ENCODE results near the gene TAX1BP1. TPM values are rescaled to one million over a fixed set of nuclear protein-coding genes. Genes with fewer than 3 reads are reported as not detected.

The TAX1BP1 gene
- total RNA-seq, 1 donor from 2014 or later = 83.6 TPM

GRCh38 chr7:27774717-27775328, 34.9 kb downstream of the TAX1BP1 start:
- H3K27me3 ChIP-seq (ENCODE audit: control insufficient read depth, insufficient read depth, low read length) = no peaks in the 10 kb centered on the region
- no peak for DNase-seq (ENCODE audit: low read depth)
- no peak overlapping the region for H3K4me3 ChIP-seq (ENCODE audit: low read depth, low read length)
- TF ChIP-seq CTCF (IDR thresholded peaks at IDR 0.05; ENCODE audit: insufficient read depth, low read length, poor library complexity, severe bottlenecking) = peak; percentile 52
- peaks cover 1% of the 10 kb centered on the region for H3K36me3 ChIP-seq (ENCODE audit: control insufficient read depth, insufficient read depth, low read length)

DNA sequence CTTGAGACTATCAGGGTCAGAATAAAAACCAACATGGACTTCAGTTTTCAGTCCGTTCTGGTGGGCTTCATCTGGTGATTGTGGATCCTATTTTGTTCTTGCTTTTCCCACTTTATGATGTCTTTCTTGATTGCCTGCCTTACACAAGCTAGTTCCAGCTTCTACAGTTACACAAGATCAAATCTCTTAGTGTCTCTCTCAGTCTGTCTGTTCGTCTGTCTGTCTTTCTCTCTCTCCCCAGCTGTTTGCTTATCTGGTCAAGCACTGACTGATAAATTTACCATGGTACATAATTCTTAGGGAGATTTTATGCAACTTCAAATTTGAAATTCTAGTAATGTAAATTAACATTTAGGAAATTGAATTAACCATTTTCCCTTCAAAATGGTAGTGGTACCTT, 35.8 kb downstream of the TAX1BP1 start:
- Histone ChIP-seq H3K36me3 (ENCODE audit: control insufficient read depth, insufficient read depth, low read length) (peaks cover 1% of the 10 kb centered on the region), H3K4me3 (ENCODE audit: low read depth, low read length) (no peak overlapping the region), H3K27me3 (ENCODE audit: control insufficient read depth, insufficient read depth, low read length) (no peaks in the 10 kb centered on the region)
- DNase-seq (ENCODE audit: low read depth) = no peak
- TF ChIP-seq CTCF (IDR thresholded peaks at IDR 0.05; ENCODE audit: insufficient read depth, low read length, poor library complexity, severe bottlenecking) = no peak

GRCh38 chr7:27777662-27778061, 37.7 kb downstream of the TAX1BP1 start:
- Histone ChIP-seq H3K4me3 (ENCODE audit: low read depth, low read length) (no peak overlapping the region), H3K27me3 (ENCODE audit: control insufficient read depth, insufficient read depth, low read length) (no peaks in the 10 kb centered on the region), H3K36me3 (ENCODE audit: control insufficient read depth, insufficient read depth, low read length) (peaks cover 1% of the 10 kb centered on the region)
- DNase-seq (ENCODE audit: low read depth) = no peak
- no peak for TF ChIP-seq CTCF (IDR thresholded peaks at IDR 0.05; ENCODE audit: insufficient read depth, low read length, poor library complexity, severe bottlenecking)

GRCh38 chr7:27779873-27780272, 39.9 kb downstream of the TAX1BP1 start:
- Histone ChIP-seq H3K4me3 (ENCODE audit: low read depth, low read length) (no peak overlapping the region), H3K27me3 (ENCODE audit: control insufficient read depth, insufficient read depth, low read length) (no peaks in the 10 kb centered on the region), H3K36me3 (ENCODE audit: control insufficient read depth, insufficient read depth, low read length) (peaks cover 1% of the 10 kb centered on the region)
- DNase-seq (ENCODE audit: low read depth) = no peak
- no peak for TF ChIP-seq CTCF (IDR thresholded peaks at IDR 0.05; ENCODE audit: insufficient read depth, low read length, poor library complexity, severe bottlenecking)

DNA sequence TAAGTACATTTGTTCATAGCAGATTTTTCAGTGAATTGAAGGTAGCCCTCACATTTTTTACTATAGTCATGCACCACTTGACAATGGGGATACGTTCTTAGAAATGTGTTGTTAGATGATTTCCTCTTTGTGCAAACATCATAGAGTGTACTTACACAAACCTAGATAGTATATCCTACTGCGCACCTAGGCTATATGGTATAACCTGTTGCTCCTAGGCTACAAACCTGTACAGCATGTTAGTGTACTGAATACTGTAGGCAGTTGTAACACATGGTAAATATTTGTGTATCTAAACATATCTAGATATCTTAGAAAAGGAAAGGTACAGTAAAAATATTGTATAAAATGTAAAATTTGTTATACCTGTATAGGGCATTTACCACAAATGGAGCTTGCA, 41.2 kb downstream of the TAX1BP1 start:
- no peak for DNase-seq (ENCODE audit: low read depth)
- no peak for TF ChIP-seq CTCF (IDR thresholded peaks at IDR 0.05; ENCODE audit: insufficient read depth, low read length, poor library complexity, severe bottlenecking)
- H3K4me3 ChIP-seq (ENCODE audit: low read depth, low read length) = no peak overlapping the region
- H3K27me3 ChIP-seq (ENCODE audit: control insufficient read depth, insufficient read depth, low read length) = no peaks in the 10 kb centered on the region
- H3K36me3 ChIP-seq (ENCODE audit: control insufficient read depth, insufficient read depth, low read length) = no peaks in the 10 kb centered on the region

GRCh38 chr7:27782849-27783248, 42.9 kb downstream of the TAX1BP1 start:
- Histone ChIP-seq H3K36me3 (ENCODE audit: control insufficient read depth, insufficient read depth, low read length) (no peaks in the 10 kb centered on the region), H3K4me3 (ENCODE audit: low read depth, low read length) (no peak overlapping the region), H3K27me3 (ENCODE audit: control insufficient read depth, insufficient read depth, low read length) (no peaks in the 10 kb centered on the region)
- DNase-seq (ENCODE audit: low read depth) = no peak
- no peak for TF ChIP-seq CTCF (IDR thresholded peaks at IDR 0.05; ENCODE audit: insufficient read depth, low read length, poor library complexity, severe bottlenecking)

Data from kidney epithelial cell (primary cell).